Memory B cell (primary cell): ENCODE measurements around the gene SPRYD3.

Experiments used
- ATAC-seq: fragments of 150-1000 bp; cut with Tn5 transposase; 2 replicates; pipeline ENCODE4 v1.10.0; 2021; ENCODE audit warnings: low read depth, mild to moderate bottlenecking, moderate library complexity
- DNase-seq, 2 donors: peaks; one replicate each; pipeline ENCODE4 v3.0.0; 2022; ENCODE audit warnings: low spot score in 2 of 2
- H3K27ac Mint-ChIP-seq: one replicate; pipeline ENCODE4 v1.8.0; 2022; ENCODE audit warnings: mild to moderate bottlenecking, moderate library complexity, mixed read lengths
- H3K27me3 Mint-ChIP-seq: one replicate; pipeline ENCODE4 v1.8.0; 2022; ENCODE audit warnings: mixed read lengths
- H3K36me3 Mint-ChIP-seq: one replicate; pipeline ENCODE4 v1.8.0; 2022; ENCODE audit warnings: mild to moderate bottlenecking, mixed read lengths
- H3K4me1 Mint-ChIP-seq: one replicate; pipeline ENCODE4 v1.8.0; 2022; ENCODE audit warnings: mixed read lengths
- H3K4me3 Mint-ChIP-seq: one replicate; pipeline ENCODE4 v1.8.0; 2022; ENCODE audit warnings: mild to moderate bottlenecking, moderate library complexity, mixed read lengths
- H3K9me3 Mint-ChIP-seq: one replicate; pipeline ENCODE4 v1.8.0; 2022; ENCODE audit warnings: mixed read lengths

SPRYD3 gene

GRCh38 chr12:53074999-53075370, 4.2 kb downstream of the SPRYD3 start:
- DNase-seq (no peak), ATAC-seq (no peak)
- peaks cover 35% of the 10 kb centered on the region for H3K36me3 Mint-ChIP-seq
- no peaks in the 10 kb centered on the region for H3K9me3 Mint-ChIP-seq
- H3K27ac Mint-ChIP-seq, result no peak overlapping the region
- H3K4me1 Mint-ChIP-seq, result peaks cover 39% of the 10 kb centered on the region
- no peak overlapping the region for H3K4me3 Mint-ChIP-seq
- H3K27me3 Mint-ChIP-seq, result no peaks in the 10 kb centered on the region

- DNase-seq (no peak), ATAC-seq (no peak)
- no peaks in the 10 kb centered on the region for H3K9me3 Mint-ChIP-seq
- peaks cover 36% of the 10 kb centered on the region for H3K4me1 Mint-ChIP-seq
- H3K36me3 Mint-ChIP-seq, result peaks cover 35% of the 10 kb centered on the region
- H3K4me3 Mint-ChIP-seq, result no peak overlapping the region
- H3K27me3 Mint-ChIP-seq, result no peaks in the 10 kb centered on the region
- H3K27ac Mint-ChIP-seq, result no peak overlapping the region
These were observed 4.7 kb downstream of the SPRYD3 start for GRCh38 chr12:53074283-53074998.

GRCh38 chr12:53073881-53074280, 5.3 kb downstream of the SPRYD3 start:
- H3K27ac Mint-ChIP-seq, result no peak overlapping the region

GRCh38 chr12:53071591-53072551, 7.3 kb downstream of the SPRYD3 start:
- H3K4me1 Mint-ChIP-seq, result peaks cover 28% of the 10 kb centered on the region
- no peak overlapping the region for H3K4me3 Mint-ChIP-seq
- H3K9me3 Mint-ChIP-seq, result no peaks in the 10 kb centered on the region
- peaks cover 32% of the 10 kb centered on the region for H3K36me3 Mint-ChIP-seq
- peak overlapping the region; percentile 19 for H3K27ac Mint-ChIP-seq
- no peak for DNase-seq
- no peak for ATAC-seq
- no peaks in the 10 kb centered on the region for H3K27me3 Mint-ChIP-seq

More at GRCh38 chr12:53073881-53074280, 5.3 kb downstream of the SPRYD3 start:
- H3K36me3 Mint-ChIP-seq, result peaks cover 35% of the 10 kb centered on the region
- ATAC-seq, result no peak
- no peaks in the 10 kb centered on the region for H3K9me3 Mint-ChIP-seq
- H3K4me3 Mint-ChIP-seq, result no peak overlapping the region
- no peak for DNase-seq
- peaks cover 34% of the 10 kb centered on the region for H3K4me1 Mint-ChIP-seq
- no peaks in the 10 kb centered on the region for H3K27me3 Mint-ChIP-seq

- no peak overlapping the region for H3K4me3 Mint-ChIP-seq
- peaks cover 28% of the 10 kb centered on the region for H3K4me1 Mint-ChIP-seq
- H3K36me3 Mint-ChIP-seq, result peaks cover 32% of the 10 kb centered on the region
- H3K27me3 Mint-ChIP-seq, result no peaks in the 10 kb centered on the region
- no peak for DNase-seq
- H3K27ac Mint-ChIP-seq, result no peak overlapping the region
- no peaks in the 10 kb centered on the region for H3K9me3 Mint-ChIP-seq
- no peak for ATAC-seq
These were observed 8.2 kb downstream of the SPRYD3 start for GRCh38 chr12:53070877-53071492.

- Mint-ChIP-seq H3K9me3 (no peaks in the 10 kb centered on the region), H3K36me3 (peaks cover 34% of the 10 kb centered on the region), H3K27me3 (no peaks in the 10 kb centered on the region), H3K4me1 (peaks cover 23% of the 10 kb centered on the region), H3K4me3 (no peak overlapping the region), H3K27ac (no peak overlapping the region)
- no peak for ATAC-seq
- no peak for DNase-seq
These were observed 9.4 kb downstream of the SPRYD3 start for GRCh38 chr12:53069621-53070410.

GRCh38 chr12:53068811-53069585, 10.2 kb downstream of the SPRYD3 start:
- Mint-ChIP-seq H3K4me1 (peaks cover 18% of the 10 kb centered on the region), H3K36me3 (peaks cover 29% of the 10 kb centered on the region), H3K27ac (no peak overlapping the region), H3K4me3 (no peak overlapping the region), H3K9me3 (no peaks in the 10 kb centered on the region), H3K27me3 (no peaks in the 10 kb centered on the region)
- DNase-seq, result no peak
- ATAC-seq, result no peak

GRCh38 chr12:53067993-53068770, 11.0 kb downstream of the SPRYD3 start:
- ATAC-seq (no peak), DNase-seq (no peak)
- Mint-ChIP-seq H3K4me3 (no peak overlapping the region), H3K27ac (no peak overlapping the region), H3K4me1 (peaks cover 17% of the 10 kb centered on the region), H3K27me3 (no peaks in the 10 kb centered on the region), H3K36me3 (peaks cover 32% of the 10 kb centered on the region), H3K9me3 (no peaks in the 10 kb centered on the region)

- Mint-ChIP-seq H3K27me3 (no peaks in the 10 kb centered on the region), H3K4me1 (peaks cover 11% of the 10 kb centered on the region), H3K27ac (no peak overlapping the region), H3K4me3 (no peak overlapping the region), H3K9me3 (no peaks in the 10 kb centered on the region), H3K36me3 (peaks cover 29% of the 10 kb centered on the region)
- DNase-seq (no peak), ATAC-seq (no peak)
These were observed 11.9 kb downstream of the SPRYD3 start for GRCh38 chr12:53067074-53067992.

GRCh38 chr12:53065975-53066931, 12.9 kb downstream of the SPRYD3 start:
- H3K27ac Mint-ChIP-seq, result peak overlapping the region; percentile 54
- no peaks in the 10 kb centered on the region for H3K27me3 Mint-ChIP-seq
- peak; percentile 86 for ATAC-seq
- no peak overlapping the region for H3K4me3 Mint-ChIP-seq
- H3K36me3 Mint-ChIP-seq, result peaks cover 22% of the 10 kb centered on the region
- peaks cover 9% of the 10 kb centered on the region for H3K4me1 Mint-ChIP-seq
- peak; percentile 65 to 73 for DNase-seq
- H3K9me3 Mint-ChIP-seq, result no peaks in the 10 kb centered on the region

- Mint-ChIP-seq H3K4me1 (peaks cover 4% of the 10 kb centered on the region), H3K27me3 (no peaks in the 10 kb centered on the region), H3K27ac (no peak overlapping the region), H3K9me3 (no peaks in the 10 kb centered on the region), H3K4me3 (no peak overlapping the region), H3K36me3 (peaks cover 18% of the 10 kb centered on the region)
- ATAC-seq, result no peak
- DNase-seq, result no peak
These were observed 13.7 kb downstream of the SPRYD3 start for GRCh38 chr12:53065470-53065869.
